ENCODE results near the gene CDX2. TPM values are rescaled to one million over a fixed set of nuclear protein-coding genes. Genes with fewer than 3 reads are reported as not detected.

The CDX2 gene
- total and polyA plus RNA-seq, 2 experiments from 2014 or later, result 34.6 to 60.6 TPM

- no peaks in the 10 kb centered on the region for H4K20me1 ChIP-seq (ENCODE audit: insufficient read depth, poor library complexity, severe bottlenecking)
- WGBS (ENCODE audit: low lambda C conversion rate, missing lambda C conversion rate), result 83% methylated on average over 1 of the region's 1 CpG
- H3K4me2 ChIP-seq, result no peak overlapping the region
- no peaks in the 10 kb centered on the region for H3K4me1 ChIP-seq (ENCODE audit: insufficient read depth)
- no peaks in the 10 kb centered on the region for H3K9me3 ChIP-seq (ENCODE audit: low read depth)
- no peak overlapping the region for H3K4me3 ChIP-seq
- H3K79me2 ChIP-seq, result peaks cover 8% of the 10 kb centered on the region
- DNase-seq (ENCODE audit: low spot score), result no peak
- H3K9me2 ChIP-seq (replicated peaks; ENCODE audit: insufficient read depth), result no peaks in the 10 kb centered on the region
- peaks cover 35% of the 10 kb centered on the region for H3K27me3 ChIP-seq
- H3K27ac ChIP-seq, result no peak overlapping the region
- no peaks in the 10 kb centered on the region for H3K36me3 ChIP-seq (replicated peaks; ENCODE audit: insufficient read depth, low read depth)
- H2AFZ ChIP-seq, result no peak overlapping the region
- TF ChIP-seq EZH2phosphoT487 (IDR thresholded peaks at IDR 0.05; ENCODE audit: low read depth, severe bottlenecking, unreplicated experiment) (no peak), EZH2 (IDR thresholded peaks at IDR 0.05; ENCODE audit: borderline replicate concordance) (no peak), CTCF (IDR thresholded peaks at IDR 0.05; ENCODE audit: poor library complexity) (no peak)
Observed at GRCh38 chr13:27985600-27985999, 16.5 kb upstream of the CDX2 start.

GRCh38 chr13:27982361-27982760, 13.2 kb upstream of the CDX2 start:
- Histone ChIP-seq H3K4me2 (peak overlapping the region; percentile 75), H3K27me3 (peaks cover 63% of the 10 kb centered on the region), H3K79me2 (peaks cover 10% of the 10 kb centered on the region), H2AFZ (no peak overlapping the region), H3K27ac (peak overlapping the region; percentile 90), H3K9me2 (replicated peaks; ENCODE audit: insufficient read depth) (no peaks in the 10 kb centered on the region), H3K9me3 (ENCODE audit: low read depth) (no peaks in the 10 kb centered on the region), H3K4me3 (no peak overlapping the region), H3K4me1 (ENCODE audit: insufficient read depth) (no peaks in the 10 kb centered on the region), H4K20me1 (ENCODE audit: insufficient read depth, poor library complexity, severe bottlenecking) (no peaks in the 10 kb centered on the region), H3K36me3 (replicated peaks; ENCODE audit: insufficient read depth, low read depth) (no peaks in the 10 kb centered on the region)
- TF ChIP-seq EZH2phosphoT487 (IDR thresholded peaks at IDR 0.05; ENCODE audit: low read depth, severe bottlenecking, unreplicated experiment), result no peak
- TF ChIP-seq CTCF (IDR thresholded peaks at IDR 0.05; ENCODE audit: poor library complexity), result no peak
- no peak for TF ChIP-seq EZH2 (IDR thresholded peaks at IDR 0.05; ENCODE audit: borderline replicate concordance)
- no peak for DNase-seq (ENCODE audit: low spot score)
- 85% methylated on average over 2 of the region's 2 CpGs for WGBS (ENCODE audit: low lambda C conversion rate, missing lambda C conversion rate)

- H3K27me3 ChIP-seq, result peaks cover 73% of the 10 kb centered on the region
- no peaks in the 10 kb centered on the region for H4K20me1 ChIP-seq (ENCODE audit: insufficient read depth, poor library complexity, severe bottlenecking)
- no peak for DNase-seq (ENCODE audit: low spot score)
- H3K4me1 ChIP-seq (ENCODE audit: insufficient read depth), result no peaks in the 10 kb centered on the region
- H3K4me3 ChIP-seq, result no peak overlapping the region
- no peak overlapping the region for H2AFZ ChIP-seq
- peak overlapping the region; percentile 90 for H3K27ac ChIP-seq
- WGBS (ENCODE audit: low lambda C conversion rate, missing lambda C conversion rate), result 34% methylated on average over 11 of the region's 11 CpGs
- no peaks in the 10 kb centered on the region for H3K9me3 ChIP-seq (ENCODE audit: low read depth)
- H3K4me2 ChIP-seq, result peak overlapping the region; percentile 75
- H3K9me2 ChIP-seq (replicated peaks; ENCODE audit: insufficient read depth), result no peaks in the 10 kb centered on the region
- TF ChIP-seq EZH2phosphoT487 (IDR thresholded peaks at IDR 0.05; ENCODE audit: low read depth, severe bottlenecking, unreplicated experiment) (no peak), CTCF (IDR thresholded peaks at IDR 0.05; ENCODE audit: poor library complexity) (no peak), EZH2 (IDR thresholded peaks at IDR 0.05; ENCODE audit: borderline replicate concordance) (no peak)
- H3K79me2 ChIP-seq, result peaks cover 11% of the 10 kb centered on the region
- no peaks in the 10 kb centered on the region for H3K36me3 ChIP-seq (replicated peaks; ENCODE audit: insufficient read depth, low read depth)
Observed at GRCh38 chr13:27981006-27981708, 12.0 kb upstream of the CDX2 start.
